HepG2 (cell line): ENCODE results near the gene THY1. TPM values are rescaled to one million over a fixed set of nuclear protein-coding genes. Genes with fewer than 3 reads are reported as not detected.
A peak's percentile ranks its signal among the peaks of the same experiment; 100 is the strongest.

Source experiments
- AHDC1 ChIP-seq: sonication (generic); formaldehyde crosslinking; IDR thresholded peaks from 2 replicates; pipeline ENCODE4 v1.5.1; 2020; ENCODE audit warnings: mild to moderate bottlenecking, missing genetic modification reagents, borderline replicate concordance
- AHR ChIP-seq: IDR thresholded peaks from 2 replicates; pipeline ENCODE4 v1.6.1; 2018; ENCODE audit warnings: missing genetic modification reagents, missing compliant biosample characterization
- ASH2L ChIP-seq: fragments of 300-600, 200-600 bp; sonication (generic); IDR thresholded peaks from 2 replicates; pipeline ENCODE4 v1.7.0; 2017; ENCODE audit warnings: low read depth, mild to moderate bottlenecking, moderate library complexity, mixed read lengths, low read length; ENCODE audit not compliant: insufficient read length
- DNMT3B ChIP-seq: conservative IDR thresholded peaks from 2 replicates; pipeline ENCODE4 v1.6.1; 2016; ENCODE audit warnings: missing biosample characterization, control low read depth
- FOXO4 ChIP-seq: sonication (generic); formaldehyde crosslinking; conservative IDR thresholded peaks from 2 replicates; pipeline ENCODE4 v1.8.1; 2023; ENCODE audit warnings: missing genetic modification reagents
- IRF1 ChIP-seq: sonication (generic); formaldehyde crosslinking; IDR thresholded peaks from 2 replicates; pipeline ENCODE4 v1.4.0; 2020; ENCODE audit warnings: low read depth, mild to moderate bottlenecking, missing genetic modification reagents
- KAT7 ChIP-seq: IDR thresholded peaks from 2 replicates; pipeline ENCODE4 v1.6.1; 2018; ENCODE audit warnings: borderline replicate concordance, missing compliant biosample characterization
- MED13 ChIP-seq: sonication (generic); formaldehyde crosslinking; IDR thresholded peaks from 2 replicates; pipeline ENCODE4 v1.5.0; 2020; ENCODE audit warnings: missing genetic modification reagents
- MTF1 ChIP-seq: sonication (generic); formaldehyde crosslinking; IDR thresholded peaks from 2 replicates; pipeline ENCODE4 v1.5.0; 2020; ENCODE audit warnings: missing genetic modification reagents
- POLR2AphosphoS5 ChIP-seq: IDR thresholded peaks from 2 replicates; pipeline ENCODE4 v1.6.1; 2012; ENCODE audit warnings: low read depth, low read length
- SETDB1 ChIP-seq: sonication (generic); formaldehyde crosslinking; IDR thresholded peaks from 2 replicates; pipeline ENCODE4 v1.5.1; 2020; ENCODE audit warnings: missing genetic modification reagents, mild to moderate bottlenecking, borderline replicate concordance
- STAT6 ChIP-seq: sonication (generic); formaldehyde crosslinking; IDR thresholded peaks from 2 replicates; pipeline ENCODE4 v1.4.0; 2020; ENCODE audit warnings: missing genetic modification reagents, mild to moderate bottlenecking, borderline replicate concordance
- TFDP1 ChIP-seq: IDR thresholded peaks from 2 replicates; pipeline ENCODE4 v1.6.1; 2016; ENCODE audit warnings: missing compliant biosample characterization, missing genetic modification reagents, borderline replicate concordance
- ZNF18 ChIP-seq: sonication (generic); formaldehyde crosslinking; IDR thresholded peaks from 2 replicates; pipeline ENCODE4 v1.8.0; 2022; ENCODE audit warnings: mild to moderate bottlenecking, missing genetic modification reagents; ENCODE audit not compliant: insufficient replicate concordance
- ZNF747 ChIP-seq: sonication (generic); formaldehyde crosslinking; IDR thresholded peaks from 2 replicates; pipeline ENCODE4 v1.8.1; 2023; ENCODE audit warnings: missing genetic modification reagents, mild to moderate bottlenecking, borderline replicate concordance
- ZNF761 ChIP-seq: sonication (generic); formaldehyde crosslinking; conservative IDR thresholded peaks from 2 replicates; pipeline ENCODE4 v1.4.0; 2020; ENCODE audit warnings: mild to moderate bottlenecking, missing genetic modification reagents
- polyA plus RNA-seq, 8 experiments: library from polyadenylated mRNA; depleted of rRNA in 3 of 8; stranded (reverse) in 7 of 8; unstranded in 1 of 8; fragments of >200 nt; fragmentation: Illumina TruSeq in 4 of 8; extraction: Trizol in 4 of 8; gene quantifications; 2 replicates each; pipeline versions ENCODE4 v1.2.1 to v1.2.3, GENCODE V29; 2011 to 2016; ENCODE audit warnings: low read depth in 4 of 8, missing spikeins in 1 of 8, mixed read lengths in 1 of 8; ENCODE audit not compliant: insufficient read depth in 1 of 8
- total RNA-seq, 5 experiments: library from RNA; depleted of rRNA; stranded (reverse); fragments of >200 nt; fragmentation: Illumina TruSeq; extraction: Trizol; gene quantifications; 2 replicates each; pipeline ENCODE4 v1.2.3, GENCODE V29; 2016; ENCODE audit warnings: low read depth in 1 of 5

The THY1 gene
- total and polyA plus RNA-seq, 2 of the 13 experiments (the other 11 are each of a cell fraction or from before 2014, with no cell fraction given) = not detected

GRCh38 chr11:119380827-119381180 lies 42.2 kb downstream of the THY1 start (continued):
- TF ChIP-seq POLR2AphosphoS5 (peak; percentile 11; the same call in 1 of the 2 replicates), FOXO4 (CRISPR knock-in tag) (no peak), MTF1 (CRISPR knock-in tag) (no peak), KAT7 (CRISPR knock-in tag) (no peak), ZNF747 (CRISPR knock-in tag) (no peak), ZNF761 (CRISPR knock-in tag) (peak; percentile 52; the same call in 1 of the 2 replicates), IRF1 (CRISPR knock-in tag) (no peak), DNMT3B (CRISPR knock-in tag) (no peak), ZNF18 (CRISPR knock-in tag) (no peak), TFDP1 (CRISPR knock-in tag) (peak; percentile 69; the same call in 1 of the 2 replicates), AHR (CRISPR knock-in tag) (no peak), SETDB1 (CRISPR knock-in tag) (no peak), MED13 (CRISPR knock-in tag) (0 out of 2 replicates have a peak, but pooled peaks have one; percentile 2), AHDC1 (CRISPR knock-in tag) (no peak), ASH2L (no peak), STAT6 (CRISPR knock-in tag) (no peak)
